ENCODE results near the gene GAPVD1.
A peak's percentile ranks its signal among the peaks of the same experiment; 100 is the strongest.
"Not testable (repeated sequence)": the region's sequence is repeated elsewhere in the genome, so short reads cannot be mapped to it uniquely, and the experiment has no call there.

Gene GAPVD1, protein sequence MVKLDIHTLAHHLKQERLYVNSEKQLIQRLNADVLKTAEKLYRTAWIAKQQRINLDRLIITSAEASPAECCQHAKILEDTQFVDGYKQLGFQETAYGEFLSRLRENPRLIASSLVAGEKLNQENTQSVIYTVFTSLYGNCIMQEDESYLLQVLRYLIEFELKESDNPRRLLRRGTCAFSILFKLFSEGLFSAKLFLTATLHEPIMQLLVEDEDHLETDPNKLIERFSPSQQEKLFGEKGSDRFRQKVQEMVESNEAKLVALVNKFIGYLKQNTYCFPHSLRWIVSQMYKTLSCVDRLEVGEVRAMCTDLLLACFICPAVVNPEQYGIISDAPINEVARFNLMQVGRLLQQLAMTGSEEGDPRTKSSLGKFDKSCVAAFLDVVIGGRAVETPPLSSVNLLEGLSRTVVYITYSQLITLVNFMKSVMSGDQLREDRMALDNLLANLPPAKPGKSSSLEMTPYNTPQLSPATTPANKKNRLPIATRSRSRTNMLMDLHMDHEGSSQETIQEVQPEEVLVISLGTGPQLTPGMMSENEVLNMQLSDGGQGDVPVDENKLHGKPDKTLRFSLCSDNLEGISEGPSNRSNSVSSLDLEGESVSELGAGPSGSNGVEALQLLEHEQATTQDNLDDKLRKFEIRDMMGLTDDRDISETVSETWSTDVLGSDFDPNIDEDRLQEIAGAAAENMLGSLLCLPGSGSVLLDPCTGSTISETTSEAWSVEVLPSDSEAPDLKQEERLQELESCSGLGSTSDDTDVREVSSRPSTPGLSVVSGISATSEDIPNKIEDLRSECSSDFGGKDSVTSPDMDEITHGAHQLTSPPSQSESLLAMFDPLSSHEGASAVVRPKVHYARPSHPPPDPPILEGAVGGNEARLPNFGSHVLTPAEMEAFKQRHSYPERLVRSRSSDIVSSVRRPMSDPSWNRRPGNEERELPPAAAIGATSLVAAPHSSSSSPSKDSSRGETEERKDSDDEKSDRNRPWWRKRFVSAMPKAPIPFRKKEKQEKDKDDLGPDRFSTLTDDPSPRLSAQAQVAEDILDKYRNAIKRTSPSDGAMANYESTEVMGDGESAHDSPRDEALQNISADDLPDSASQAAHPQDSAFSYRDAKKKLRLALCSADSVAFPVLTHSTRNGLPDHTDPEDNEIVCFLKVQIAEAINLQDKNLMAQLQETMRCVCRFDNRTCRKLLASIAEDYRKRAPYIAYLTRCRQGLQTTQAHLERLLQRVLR (N-terminal part only)

DNA sequence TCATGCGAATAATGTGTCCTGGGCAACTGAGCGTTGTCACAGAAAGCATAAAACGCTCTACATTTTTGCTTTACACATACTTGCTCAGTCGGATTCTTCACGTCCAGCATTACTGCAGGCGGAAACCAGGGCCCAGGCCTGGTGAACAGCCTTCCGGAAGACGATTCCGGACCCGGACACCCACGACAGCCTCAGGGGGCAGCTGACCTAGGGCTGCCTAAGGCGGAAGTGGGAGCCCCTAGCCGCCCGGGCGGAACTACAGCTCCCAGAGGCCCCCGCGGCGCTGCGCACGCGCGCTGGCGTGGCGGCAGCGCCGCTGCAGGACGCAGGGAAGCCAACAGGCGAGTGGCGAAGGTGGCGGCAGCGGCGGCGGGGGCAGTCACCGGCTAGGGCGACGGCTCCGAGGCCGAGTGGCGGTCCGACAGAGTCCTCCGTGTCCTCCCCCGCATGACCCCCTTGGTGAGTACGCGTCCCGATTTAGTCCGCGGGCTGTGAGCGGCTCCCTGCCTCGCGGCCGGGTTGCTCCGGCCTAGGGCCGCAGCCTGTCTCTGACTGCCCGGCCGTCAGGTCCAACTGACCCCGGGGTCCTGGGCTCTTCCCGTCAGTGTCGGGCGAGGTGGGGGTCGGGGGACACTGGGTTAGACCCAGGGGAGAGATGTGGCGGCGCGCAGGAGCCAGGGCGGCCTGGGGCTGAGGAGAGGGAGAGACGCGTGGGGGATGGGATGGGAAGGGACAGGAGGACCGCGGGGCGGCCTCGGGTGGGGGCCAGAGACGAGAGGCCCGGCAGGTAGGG, at the start of gene GAPVD1:
TSS of gene GAPVD1 (plus strand) at position 326 of the 793 bp plus-strand sequence. CDS start 37,096 bp downstream, outside the sequence.
- peak; percentile 96 for DNase-seq (ENCODE audit: low spot score)

DNA sequence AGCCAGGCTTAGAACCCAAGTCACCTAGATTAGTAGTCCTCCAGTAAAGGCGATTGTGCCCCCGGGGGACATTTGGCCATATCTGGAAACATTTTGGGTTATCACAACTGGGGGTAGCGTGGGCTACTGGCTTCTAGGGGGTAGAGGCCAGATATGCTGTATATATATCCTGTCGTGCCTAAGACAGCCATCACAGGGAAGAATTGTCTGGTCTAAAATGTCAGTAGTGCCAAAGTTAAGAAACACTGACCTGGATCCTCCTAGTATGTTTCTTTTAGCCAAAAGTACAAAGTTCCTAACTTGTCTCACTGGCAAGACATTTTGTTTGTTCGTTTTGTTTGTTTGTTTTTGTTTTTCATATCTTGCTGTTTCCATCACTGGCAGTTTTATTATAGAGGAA, 47.4 kb upstream of the GAPVD1 start:
- DNase-seq (ENCODE audit: low spot score), result no peak

DNA sequence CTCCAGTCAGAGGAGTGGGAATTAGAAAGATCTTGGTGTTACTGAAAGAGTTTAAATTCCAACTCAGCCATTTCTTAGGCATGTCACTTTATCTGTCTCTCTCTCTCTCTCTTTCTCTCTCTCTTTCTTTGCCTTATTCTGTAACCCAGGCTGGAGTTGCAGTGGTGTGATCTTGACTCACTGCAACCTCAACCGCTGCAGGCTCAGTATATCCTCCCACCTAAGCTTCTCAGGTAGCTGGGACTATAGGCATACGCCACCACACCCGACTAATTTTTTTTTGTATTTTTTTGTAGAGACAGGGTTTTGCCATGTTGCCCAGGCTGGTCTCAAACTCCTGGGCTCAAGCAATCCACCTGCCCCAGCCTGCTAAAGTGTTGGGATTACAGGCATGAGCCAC, 43.0 kb upstream of the GAPVD1 start:
- no peak for DNase-seq (ENCODE audit: low spot score)

DNA sequence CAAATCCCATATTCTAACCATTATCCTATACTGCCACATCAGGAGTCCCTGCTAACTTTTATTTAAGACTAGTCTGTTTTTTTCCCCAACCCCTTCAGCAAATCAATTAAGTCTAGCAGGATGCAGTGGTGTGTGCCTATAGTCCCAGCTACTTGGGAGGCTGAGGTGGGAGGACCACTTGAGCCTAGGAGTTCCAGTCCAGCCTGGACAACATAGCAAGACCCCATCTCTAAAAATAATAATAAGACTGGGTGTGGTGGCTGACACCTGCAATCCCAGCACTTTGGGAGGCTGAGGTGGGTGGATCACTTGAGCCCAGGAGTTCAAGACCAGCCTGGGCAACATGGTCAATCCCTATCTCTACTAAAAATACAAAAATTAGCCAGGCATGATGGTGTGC, 36.8 kb upstream of the GAPVD1 start:
- DNase-seq (ENCODE audit: low spot score), result not testable (repeated sequence)

DNA sequence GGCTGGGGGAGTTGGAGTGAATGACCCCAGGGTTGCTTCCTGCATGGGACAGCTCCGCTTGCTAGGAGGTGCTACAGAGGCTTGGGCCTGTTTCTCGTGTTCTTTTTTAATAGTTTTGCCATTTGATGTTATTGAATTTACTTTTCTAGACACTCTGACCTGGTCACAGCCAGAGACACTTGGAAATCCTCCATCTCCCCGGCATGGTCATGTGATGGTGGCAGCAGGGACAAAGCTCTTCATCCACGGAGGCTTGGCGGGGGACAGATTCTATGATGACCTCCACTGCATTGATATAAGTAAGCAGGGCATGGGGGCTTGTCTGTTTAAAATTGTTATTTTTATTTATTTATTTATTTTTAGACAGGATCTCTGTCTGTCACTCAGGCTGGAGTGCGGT, 33.9 kb upstream of the GAPVD1 start:
- no peak for DNase-seq (ENCODE audit: low spot score)

DNA sequence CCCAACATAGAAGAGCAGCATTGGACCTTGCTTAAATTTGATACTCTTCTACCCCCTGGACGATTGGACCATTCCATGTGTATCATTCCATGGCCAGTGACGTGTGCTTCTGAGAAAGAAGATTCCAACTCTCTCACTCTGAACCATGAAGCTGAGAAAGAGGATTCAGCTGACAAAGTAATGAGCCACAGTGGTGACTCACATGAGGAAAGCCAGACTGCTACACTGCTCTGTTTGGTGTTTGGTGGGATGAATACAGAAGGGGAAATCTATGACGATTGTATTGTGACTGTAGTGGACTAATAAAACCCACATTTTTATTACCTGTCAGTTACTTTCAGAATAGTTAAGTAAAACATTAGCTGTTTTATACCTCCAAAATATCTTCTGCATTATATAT, 27.9 kb upstream of the GAPVD1 start:
- DNase-seq (ENCODE audit: low spot score), result peak; percentile 72

DNA sequence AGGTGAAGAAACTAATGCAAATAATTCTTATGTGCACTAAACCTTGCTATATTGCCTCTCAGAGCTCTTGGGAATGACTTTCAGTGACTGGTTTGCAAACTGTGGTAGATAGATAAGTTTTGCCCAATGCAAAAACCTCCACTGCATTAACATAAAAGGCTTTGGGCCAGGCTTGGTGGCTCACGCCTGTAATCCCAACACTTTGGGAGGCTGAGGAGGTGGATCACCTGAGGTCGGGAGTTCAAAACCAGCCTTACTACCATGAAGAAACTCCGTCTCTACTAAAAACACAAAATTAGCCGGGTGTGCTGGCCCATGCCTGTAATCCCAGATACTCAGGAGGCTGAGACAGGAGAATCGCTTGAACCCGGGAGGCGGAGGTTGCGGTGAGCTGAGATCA, 27.5 kb upstream of the GAPVD1 start:
- not testable (repeated sequence) for DNase-seq (ENCODE audit: low spot score)

DNA sequence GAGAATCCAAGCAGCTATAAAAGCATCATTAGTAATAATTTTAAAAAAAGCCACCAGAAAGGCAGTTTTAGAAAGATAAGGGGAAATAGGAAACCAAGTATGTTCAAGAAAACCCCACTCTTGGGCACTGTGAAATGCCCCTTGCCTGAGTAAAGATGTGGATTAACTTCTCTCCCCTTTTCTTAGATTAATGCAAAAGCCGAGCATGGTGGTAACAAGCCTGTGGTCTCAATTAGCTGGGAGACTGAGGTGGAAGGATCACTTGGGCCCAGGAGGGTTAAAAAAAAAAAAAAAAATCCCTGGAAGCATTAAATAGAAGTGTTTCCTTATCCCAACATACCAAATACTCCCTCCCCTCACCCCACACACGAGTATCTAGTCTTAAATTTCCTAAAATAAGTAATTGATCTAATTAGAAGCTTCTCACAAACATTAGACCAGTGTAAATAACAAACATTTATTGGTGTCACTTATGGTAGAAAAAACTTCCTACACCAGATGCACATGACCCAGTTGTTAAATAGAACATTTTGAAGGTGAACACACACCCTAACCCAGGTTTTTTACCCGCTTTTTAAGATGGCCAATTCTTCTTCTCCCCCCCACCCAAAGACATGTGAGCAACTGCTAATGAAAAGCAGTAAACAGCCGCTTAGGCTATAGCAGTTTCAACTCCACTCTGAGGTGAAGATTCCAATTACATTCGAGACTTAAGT, 25.7 kb upstream of the GAPVD1 start:
- no peak for DNase-seq (ENCODE audit: low spot score)

DNA sequence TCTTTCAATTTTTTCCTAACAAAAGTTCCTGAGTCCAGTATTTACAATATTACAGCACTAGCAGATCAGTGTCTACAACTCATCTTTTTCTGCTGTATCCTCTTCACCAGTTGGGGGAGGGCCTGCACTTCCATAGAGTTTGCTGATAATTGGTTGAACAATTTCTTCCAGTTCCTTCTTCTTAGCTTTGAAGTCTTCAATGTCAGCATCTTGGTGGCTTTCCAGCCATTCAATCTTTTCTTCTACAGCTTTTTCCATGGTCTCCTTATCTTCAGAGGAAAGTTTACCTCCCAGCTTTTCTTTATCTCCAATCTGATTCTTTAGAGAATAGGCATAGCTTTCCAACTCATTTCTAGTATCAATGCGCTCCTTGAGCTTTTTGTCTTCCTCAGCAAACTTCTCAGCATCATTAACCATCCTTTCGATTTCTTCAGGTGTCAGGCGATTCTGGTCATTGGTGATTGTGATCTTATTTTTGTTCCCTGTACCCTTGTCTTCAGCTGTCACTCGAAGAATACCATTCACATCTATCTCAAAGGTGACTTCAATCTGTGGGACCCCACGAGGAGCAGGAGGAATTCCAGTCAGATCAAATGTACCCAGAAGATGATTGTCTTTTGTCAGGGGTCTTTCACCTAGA, 25.0 kb upstream of the GAPVD1 start:
- DNase-seq (ENCODE audit: low spot score), result not testable (repeated sequence)

DNA sequence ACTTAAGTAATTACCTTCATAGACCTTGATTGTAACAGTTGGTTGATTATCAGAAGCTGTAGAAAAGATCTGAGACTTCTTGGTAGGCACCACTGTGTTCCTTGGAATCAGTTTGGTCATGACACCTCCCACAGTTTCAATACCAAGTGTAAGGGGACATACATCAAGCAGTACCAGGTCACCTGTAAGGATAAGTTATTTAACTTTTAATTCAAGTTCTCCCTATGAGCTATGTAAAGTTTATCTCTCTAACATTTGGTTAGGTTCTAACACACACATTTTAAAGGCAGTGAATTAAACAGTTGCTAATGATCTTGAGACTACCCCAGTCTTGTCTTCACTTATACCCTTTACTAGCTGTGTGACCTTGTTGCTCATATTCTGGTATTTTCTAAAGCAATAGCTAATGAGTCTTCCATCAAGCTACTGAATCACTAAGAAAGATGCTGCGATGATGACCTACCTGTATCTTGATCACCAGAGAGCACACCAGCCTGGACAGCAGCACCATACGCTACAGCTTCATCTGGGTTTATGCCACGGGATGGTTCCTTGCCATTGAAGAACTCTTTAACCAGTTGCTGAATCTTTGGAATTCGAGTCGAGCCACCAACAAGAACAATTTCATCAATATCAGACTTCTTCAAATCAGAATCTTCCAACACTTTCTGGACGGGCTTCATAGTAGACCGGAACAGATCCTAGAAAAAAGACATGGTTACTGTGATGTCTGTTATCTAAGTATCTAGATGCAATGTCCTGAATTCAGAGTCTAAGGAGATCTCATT, 23.3 kb upstream of the GAPVD1 start:
- DNase-seq (ENCODE audit: low spot score), result no peak

DNA sequence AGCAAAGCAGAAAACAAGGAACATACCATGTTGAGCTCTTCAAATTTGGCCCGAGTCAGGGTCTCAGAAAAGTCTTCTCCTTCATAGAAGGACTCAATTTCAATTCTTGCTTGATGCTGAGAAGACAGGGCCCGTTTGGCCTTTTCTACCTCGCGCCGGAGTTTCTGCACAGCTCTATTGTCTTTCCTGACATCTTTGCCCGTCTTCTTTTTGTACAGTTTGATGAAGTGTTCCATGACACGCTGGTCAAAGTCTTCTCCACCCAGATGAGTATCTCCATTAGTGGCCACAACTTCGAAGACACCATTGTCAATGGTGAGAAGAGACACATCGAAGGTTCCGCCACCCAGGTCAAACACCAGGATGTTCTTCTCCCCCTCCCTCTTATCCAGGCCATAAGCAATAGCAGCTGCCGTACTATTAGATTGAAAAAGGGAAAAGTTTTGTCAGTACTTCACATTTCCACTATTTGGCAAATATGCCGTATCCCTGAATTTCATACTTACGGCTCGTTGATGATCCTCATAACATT, 22.6 kb upstream of the GAPVD1 start:
- no peak for DNase-seq (ENCODE audit: low spot score)

DNA sequence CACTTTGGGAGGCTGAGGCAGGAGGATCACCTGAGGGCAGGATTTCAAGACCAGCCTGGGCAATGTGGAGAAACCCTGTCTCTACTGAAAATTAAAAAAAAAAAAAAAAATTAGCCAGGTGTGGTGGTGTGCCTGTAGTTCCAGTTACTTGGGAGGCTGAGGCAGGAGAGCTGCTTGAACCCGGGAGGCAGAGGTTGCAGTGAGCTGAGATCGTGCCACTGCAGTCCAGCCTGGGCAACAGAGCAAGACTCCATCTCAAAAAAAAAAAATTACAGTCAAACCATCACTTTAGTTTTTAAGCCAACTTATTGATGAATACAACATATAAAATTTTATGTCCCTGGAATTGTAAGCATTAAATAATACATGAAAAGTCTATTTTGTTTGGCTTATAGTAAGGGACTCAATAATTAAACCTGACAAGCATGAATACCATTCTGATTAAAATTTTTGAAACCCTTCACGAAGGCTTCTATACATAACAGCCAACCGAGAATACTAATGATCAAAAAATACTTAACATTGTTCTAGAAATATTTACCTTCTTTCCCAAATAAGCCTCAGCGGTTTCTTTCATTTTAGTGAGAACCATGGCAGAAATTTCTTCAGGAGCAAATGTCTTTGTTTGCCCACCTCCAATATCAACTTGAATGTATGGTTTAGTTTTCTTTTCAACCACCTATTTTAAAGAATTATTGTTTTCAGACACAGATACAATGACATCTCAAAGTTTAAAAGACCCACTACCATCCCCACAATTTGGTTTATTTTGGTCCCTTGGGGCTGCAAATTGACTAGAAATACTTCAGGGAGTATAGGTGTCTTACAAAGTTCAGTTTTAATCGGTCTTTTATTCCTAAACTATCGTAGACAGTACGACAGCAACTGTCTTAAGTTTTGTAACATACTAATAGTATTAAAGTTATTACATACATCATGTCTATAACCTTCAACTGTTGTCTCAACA, 21.7 kb upstream of the GAPVD1 start:
- no peak for DNase-seq (ENCODE audit: low spot score)

DNA sequence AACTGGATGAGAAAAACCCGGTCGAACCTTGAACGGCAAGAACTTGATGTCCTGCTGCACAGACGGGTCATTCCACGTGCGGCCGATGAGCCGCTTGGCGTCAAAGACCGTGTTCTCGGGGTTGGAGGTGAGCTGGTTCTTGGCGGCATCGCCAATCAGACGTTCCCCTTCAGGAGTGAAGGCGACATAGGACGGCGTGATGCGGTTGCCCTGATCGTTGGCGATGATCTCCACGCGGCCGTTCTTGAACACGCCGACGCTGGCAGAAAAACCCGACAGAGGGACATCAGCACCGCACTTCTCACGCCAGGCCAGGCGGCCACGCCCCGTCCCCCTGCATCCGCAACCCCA, 21.0 kb upstream of the GAPVD1 start:
- DNase-seq (ENCODE audit: low spot score), result no peak

DNA sequence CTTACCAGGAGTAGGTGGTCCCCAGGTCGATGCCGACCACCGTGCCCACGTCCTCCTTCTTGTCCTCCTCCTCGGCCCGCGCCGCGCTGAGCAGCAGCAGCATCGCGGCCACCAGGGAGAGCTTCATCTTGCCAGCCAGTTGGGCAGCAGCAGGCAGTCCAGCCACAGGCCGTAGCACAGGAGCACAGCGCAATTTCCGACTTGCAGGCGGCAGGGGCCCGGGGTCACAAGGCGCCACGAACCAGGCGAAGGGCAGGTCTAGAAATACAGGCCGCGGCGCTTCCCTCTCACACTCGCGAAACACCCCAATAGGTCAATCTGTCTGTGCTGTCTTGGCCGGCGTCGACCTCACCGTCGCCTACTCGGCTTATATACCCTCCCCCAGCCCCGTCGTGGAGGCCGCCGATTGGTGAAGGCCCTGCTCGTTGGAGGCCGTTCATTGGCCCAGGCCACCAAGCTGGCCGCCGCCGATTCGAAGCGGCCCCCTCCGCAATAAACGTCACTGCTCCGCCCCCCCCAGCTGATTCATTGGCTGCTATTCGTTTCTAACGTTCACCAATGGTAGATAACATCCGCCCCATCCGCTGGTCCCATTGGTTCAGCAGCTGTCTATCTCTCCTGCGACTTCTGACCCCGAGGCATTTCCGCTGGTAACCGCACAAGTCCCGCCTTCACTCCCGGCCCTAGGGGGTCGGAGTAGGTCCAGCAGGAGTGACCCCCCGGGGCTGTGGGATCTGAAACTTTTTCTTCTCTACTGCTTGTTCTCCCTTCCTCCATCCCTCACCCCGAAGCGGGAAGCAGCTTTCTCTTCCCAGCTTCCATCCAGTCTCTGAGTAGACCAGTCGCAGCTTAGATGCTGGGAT, 20.4 kb upstream of the GAPVD1 start, which contains the start of gene HSPA5:
TSS of gene HSPA5 (minus strand) at position 344 of the 863 bp plus-strand sequence. CDS start at position 127, 217 bp downstream.
- DNase-seq (ENCODE audit: low spot score), result peak; percentile 99

DNA sequence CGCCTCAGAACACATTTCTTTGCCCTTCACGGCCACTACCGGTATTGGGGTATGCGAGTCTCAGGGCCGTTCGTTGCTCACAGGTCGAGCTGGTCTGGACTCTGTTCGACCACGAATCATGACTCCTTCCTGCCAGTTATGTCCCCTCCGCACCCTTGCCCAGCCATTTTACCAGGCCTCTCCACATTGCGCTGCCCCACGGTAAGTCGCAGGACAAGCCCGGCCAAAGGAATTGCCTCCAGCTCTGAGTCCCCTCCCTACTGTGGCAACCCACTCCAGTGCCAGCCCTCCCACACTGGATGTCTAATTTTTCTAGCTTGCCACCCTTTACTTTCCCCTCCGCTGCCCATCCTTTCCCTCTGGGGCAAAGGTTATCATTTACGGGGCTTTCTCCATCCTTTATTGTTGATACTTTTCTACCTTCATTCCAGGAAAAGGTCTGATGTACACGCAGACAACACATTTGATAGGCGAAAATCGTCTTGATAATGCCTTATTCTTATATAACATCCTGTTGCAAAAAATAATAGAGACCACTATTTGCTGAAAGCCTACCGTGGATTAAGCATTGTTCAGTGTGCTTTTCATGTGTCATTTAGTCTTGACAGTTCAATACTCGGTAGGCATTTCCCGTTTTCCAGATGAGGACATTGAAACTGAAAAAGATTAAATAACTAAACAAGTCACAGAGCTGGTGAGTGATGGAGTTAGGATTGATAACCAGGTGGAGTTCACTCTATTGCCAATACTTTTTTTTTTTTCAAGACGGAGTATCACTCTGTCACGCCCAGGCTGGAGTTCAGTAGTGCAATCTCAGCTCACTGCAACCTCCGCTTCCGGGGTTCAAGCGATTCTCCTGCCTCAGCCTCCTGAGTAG, 19.5 kb upstream of the GAPVD1 start:
- peak; percentile 24 for DNase-seq (ENCODE audit: low spot score)

DNA sequence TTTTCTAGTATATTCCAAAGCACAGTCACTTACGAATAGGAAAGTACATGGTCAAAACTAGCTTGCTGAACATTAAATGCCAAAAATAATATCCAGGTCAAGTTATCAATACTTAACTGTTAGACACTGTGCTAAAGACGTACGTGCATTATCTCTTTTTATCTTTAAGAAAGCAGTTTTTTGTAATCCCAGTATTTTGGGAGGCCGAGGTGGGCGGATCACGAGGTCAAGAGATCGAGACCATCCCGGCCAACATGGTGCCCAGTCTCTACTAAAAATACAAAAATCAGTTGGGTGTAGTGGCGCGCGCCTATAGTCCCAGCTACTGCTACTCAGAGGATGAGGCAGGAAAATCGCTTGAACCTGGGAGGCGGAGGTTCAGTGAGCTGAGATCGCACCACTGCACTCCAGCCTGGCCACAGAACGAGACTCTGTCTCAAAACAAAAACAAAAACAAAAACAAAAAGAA, 17.8 kb upstream of the GAPVD1 start:
- no peak for DNase-seq (ENCODE audit: low spot score)

All from kidney capillary endothelial cell (primary cell).